Fibroblast of mammary gland (primary cell): ENCODE results near the gene TSPAN4.

Experiments used
- DNase-seq: peaks from one replicate; pipeline ENCODE4 v3.0.0-alpha.2; 2010; ENCODE audit warnings: low read depth
- H3K4me3 ChIP-seq: 2 replicates; pipeline ENCODE4 v1.5.1; 2011; ENCODE audit warnings: low read depth, mild to moderate bottlenecking, low read length, moderate library complexity; ENCODE audit not compliant: control insufficient read depth
- CTCF ChIP-seq: conservative IDR thresholded peaks from 2 replicates; pipeline ENCODE4 v1.5.1; 2011; ENCODE audit warnings: low read depth, low read length, inconsistent platforms; ENCODE audit not compliant: control insufficient read depth, insufficient read depth

Gene TSPAN4

GRCh38 chr11:796565-797295 lies 45.9 kb upstream of the TSPAN4 start:
- TF ChIP-seq CTCF: no peak
- DNase-seq: no peak
- peak overlapping the region; percentile 68 for H3K4me3 ChIP-seq

GRCh38 chr11:797296-798092 lies 45.2 kb upstream of the TSPAN4 start:
- peak overlapping the region; percentile 68 for H3K4me3 ChIP-seq
- DNase-seq: peak; percentile 73
- no peak for TF ChIP-seq CTCF

GRCh38 chr11:798093-798713 lies 44.4 kb upstream of the TSPAN4 start, which contains the start of gene SLC25A22:
Gene SLC25A22, minus strand, starts transcription at chr11:798281. Its CDS starts 3,275 bp downstream, at chr11:795006.
- peak within 1 kb of the TSS; percentile 68 for H3K4me3 ChIP-seq
- DNase-seq: peak; percentile 67
- peak; percentile 35 for TF ChIP-seq CTCF

DNA sequence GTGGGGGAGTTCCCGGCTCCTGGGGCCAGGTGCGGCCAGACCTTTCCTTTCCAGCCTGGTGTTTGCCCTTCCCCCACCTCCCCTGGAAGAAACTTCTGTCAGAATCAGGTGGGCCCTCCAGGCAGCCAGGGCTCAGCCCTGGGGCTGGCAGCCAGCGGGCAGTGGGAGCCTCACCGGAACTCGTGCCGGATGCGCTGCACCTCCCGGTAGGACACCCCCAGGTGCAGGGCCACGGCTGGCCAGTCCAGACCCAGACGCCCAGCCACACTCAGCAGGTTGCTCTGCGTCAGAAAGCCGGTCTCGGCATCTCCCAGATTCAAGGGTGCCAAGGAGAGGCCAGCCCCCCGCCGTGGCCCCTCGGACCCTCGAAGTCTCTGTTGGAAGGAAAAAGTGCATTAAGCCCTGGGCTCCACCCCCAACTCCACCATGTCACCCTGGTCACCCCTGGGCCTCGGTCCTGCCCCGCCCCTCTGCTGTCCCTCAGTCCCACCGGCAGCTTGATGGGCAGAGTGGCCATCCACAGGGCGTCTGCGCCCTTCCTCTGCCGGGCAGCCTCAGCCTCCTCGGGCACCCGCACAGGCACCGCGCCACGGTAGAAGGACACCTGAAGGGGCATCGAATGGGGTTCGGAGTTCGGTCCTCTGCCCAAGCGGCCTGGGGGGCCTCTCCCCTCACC lies 42.9 kb upstream of the TSPAN4 start:
- TF ChIP-seq CTCF: no peak
- no peak for DNase-seq
- no peak overlapping the region for H3K4me3 ChIP-seq

GRCh38 chr11:800473-800872 lies 42.2 kb upstream of the TSPAN4 start:
- DNase-seq: no peak
- TF ChIP-seq CTCF: no peak
- no peak overlapping the region for H3K4me3 ChIP-seq

DNA sequence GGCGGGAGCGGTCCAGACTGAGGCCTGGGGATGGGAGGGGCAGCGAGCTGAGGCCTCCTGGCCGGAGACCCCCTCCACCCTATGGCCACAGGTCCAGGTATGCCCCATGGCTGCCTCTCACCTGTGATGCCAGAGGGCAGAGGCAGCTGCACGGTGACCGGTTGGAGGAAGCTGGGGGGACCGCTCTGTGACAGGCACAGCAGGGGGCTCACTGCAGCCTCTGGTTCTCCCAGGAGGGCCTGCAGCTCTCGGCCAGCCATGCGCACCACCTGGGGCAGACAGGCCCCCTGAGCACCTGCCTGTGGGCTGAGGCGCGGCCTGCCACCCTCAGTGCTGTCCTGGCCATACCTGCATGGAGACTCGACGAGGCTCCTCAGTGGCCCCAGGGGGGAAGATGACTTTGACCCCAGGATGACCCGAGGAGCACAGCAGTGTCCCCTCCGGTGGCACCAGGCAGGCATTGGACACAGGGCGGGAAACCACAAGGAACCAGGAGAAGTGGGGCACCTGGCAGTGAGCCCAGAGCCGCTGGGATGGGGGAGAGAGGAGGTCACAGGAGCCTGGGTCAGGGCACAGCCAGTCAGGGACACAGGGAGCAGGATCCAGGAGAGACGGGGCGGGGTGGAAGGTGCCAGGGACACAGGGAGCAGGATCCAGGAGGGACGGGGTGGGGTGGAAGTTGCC lies 41.4 kb upstream of the TSPAN4 start:
- DNase-seq: no peak
- H3K4me3 ChIP-seq: no peak overlapping the region
- no peak for TF ChIP-seq CTCF
